GM12892 (cell line): ENCODE data around the gene DNAJC2.

ENCODE experiments used
- POLR2A ChIP-seq: IDR thresholded peaks from 2 replicates; pipeline ENCODE4 v1.6.1; 2011; ENCODE audit warnings: low read depth, low read length, control low read depth
- POLR2AphosphoS5 ChIP-seq: IDR thresholded peaks from 2 replicates; pipeline ENCODE4 v1.6.1; 2011; ENCODE audit warnings: low read depth, low read length, control low read depth
- TAF1 ChIP-seq: IDR thresholded peaks from 2 replicates; pipeline ENCODE4 v1.6.1; 2011; ENCODE audit warnings: low read depth, mild to moderate bottlenecking, control low read depth, low read length, borderline replicate concordance

DNA sequence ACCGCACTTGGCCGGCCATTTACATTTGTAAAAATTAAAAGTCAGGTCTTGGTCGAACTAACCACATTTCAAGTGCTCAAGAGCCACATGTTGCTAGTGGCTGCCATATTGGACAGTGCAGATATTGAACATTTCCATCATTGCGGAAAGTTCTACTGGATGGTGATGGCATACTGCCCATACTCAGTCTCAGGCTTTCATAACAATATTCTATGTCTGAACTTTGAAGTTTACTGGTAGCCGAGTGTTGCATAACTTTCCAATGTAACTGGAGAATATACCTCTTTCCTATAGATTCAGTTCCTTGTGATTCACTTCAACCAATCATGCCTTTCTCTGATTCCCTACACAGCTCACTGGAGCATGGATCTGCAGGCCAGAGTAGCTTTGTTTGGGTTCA lies 46.6 kb upstream of the DNAJC2 start:
- TF ChIP-seq POLR2A = no peak
- no peak for TF ChIP-seq POLR2AphosphoS5
- TF ChIP-seq TAF1 = no peak
